ENCODE results near the gene FGGY. TPM values are rescaled to one million over a fixed set of nuclear protein-coding genes. Genes with fewer than 3 reads are reported as not detected.

Gene FGGY
- total RNA-seq, 2 experiments from 2014 or later, result 6.6 to 9.7 TPM

DNA sequence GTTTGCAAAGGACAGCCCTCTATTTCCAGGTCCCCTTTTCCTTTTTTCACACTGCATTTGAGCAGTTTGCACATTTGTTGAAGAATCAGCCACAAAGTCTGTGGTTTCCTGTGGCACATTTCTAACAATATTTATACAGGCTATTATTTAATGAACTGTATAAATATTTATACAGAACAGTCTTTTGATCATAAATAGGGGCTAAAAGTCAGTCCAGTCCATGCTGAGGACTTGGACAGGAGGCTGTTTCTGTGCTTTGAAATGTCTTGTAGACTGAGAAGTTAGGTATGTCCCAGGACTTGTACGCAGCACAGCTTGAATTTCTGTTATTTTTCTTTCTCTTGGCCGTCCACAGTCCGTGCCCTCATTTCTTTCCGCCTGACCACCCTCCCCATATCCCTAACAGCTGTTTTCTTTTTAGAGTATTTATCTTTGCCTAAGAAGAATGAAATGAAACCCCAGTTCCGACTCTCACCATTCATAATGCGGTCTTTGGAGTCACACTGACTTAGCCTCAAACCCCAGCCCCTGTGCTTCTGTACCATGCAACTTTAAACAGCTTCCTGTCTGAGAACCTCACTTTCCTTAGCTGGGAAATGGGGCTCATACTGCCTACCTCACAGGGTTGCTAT, 19.7 kb downstream of the FGGY start:
- Mint-ChIP-seq H3K36me3 (peaks cover 6% of the 10 kb centered on the region), H3K4me1 (peaks cover 14% of the 10 kb centered on the region), H3K4me3 (no peak overlapping the region), H3K27ac (no peak overlapping the region), H3K9me3 (no peaks in the 10 kb centered on the region), H3K27me3 (no peaks in the 10 kb centered on the region)
- DNase-seq, result no peak

DNA sequence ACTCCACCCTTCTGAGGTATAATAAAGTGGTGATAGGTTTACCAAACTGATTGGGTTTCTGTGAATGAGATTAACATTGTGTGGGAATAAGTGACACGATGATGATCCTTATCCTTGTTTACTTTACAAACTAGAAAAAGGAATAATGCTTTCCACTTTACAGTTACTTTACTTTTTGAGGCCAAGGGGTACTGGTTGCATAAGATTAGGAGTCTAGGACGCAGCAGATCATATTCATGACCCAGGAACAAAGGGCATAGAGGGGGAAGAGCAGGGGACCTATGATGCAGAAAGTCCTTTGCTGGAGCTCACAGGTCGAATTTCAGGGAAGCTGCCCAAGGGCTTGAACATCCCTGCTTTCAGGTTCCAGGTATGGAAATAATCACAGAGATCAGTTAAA, 20.4 kb downstream of the FGGY start:
- DNase-seq, result no peak
- H3K27ac Mint-ChIP-seq, result no peak overlapping the region
- H3K36me3 Mint-ChIP-seq, result peaks cover 6% of the 10 kb centered on the region
- peaks cover 14% of the 10 kb centered on the region for H3K4me1 Mint-ChIP-seq
- H3K27me3 Mint-ChIP-seq, result no peaks in the 10 kb centered on the region
- H3K4me3 Mint-ChIP-seq, result no peak overlapping the region
- no peaks in the 10 kb centered on the region for H3K9me3 Mint-ChIP-seq

DNA sequence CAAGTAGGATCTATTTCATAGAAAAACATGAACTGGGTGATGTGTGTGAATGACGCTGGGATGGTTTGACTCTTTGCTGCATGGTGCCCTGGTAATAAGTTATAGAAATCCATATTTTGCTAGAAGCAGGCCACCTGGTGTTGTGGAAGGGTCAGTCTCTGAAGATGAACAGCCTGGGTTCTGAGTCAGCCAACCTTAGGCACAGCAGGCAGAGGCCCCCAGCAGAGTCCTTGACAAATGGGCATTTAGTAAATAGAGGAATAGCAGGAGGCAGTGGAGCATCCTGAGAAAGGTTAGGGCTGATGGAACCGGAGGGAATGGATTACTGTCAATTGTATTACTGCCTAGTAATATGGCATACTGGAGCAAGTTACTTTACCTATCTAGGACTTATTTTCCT, 20.9 kb downstream of the FGGY start:
- no peak overlapping the region for H3K27ac Mint-ChIP-seq
- H3K27me3 Mint-ChIP-seq, result no peaks in the 10 kb centered on the region
- H3K4me3 Mint-ChIP-seq, result no peak overlapping the region
- no peaks in the 10 kb centered on the region for H3K9me3 Mint-ChIP-seq
- H3K36me3 Mint-ChIP-seq, result peaks cover 7% of the 10 kb centered on the region
- H3K4me1 Mint-ChIP-seq, result peaks cover 14% of the 10 kb centered on the region
- no peak for DNase-seq

DNA sequence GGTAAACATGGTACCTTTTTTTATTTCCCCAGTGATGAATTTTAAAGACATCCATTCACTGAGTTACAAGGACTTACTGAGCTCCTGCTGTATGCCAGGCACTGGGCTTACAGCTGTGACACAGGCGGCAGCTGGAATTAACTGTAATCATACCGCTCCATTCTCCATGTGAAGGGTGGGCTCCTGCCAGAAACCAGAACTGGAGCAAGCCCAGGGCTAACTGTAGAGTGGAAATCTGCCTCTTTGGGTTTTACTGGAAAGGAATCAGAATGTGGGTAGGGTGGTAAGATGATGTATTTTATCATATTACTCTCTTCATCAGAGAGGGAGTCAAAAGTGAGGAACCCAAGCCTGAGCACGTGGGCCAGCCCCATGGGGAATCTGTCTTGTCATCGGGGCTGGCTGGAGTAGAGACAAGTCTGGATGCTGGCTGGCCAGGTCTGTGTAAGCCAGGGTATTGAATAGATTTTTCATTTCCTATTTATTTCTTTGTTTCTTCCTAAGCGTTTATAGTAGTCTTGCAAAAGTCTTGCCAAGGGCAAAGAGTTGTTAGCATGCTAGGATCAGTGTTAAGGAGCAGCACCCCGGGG, 21.5 kb downstream of the FGGY start:
- DNase-seq, result no peak
- Mint-ChIP-seq H3K36me3 (peaks cover 4% of the 10 kb centered on the region), H3K9me3 (no peaks in the 10 kb centered on the region), H3K4me3 (no peak overlapping the region), H3K27me3 (no peaks in the 10 kb centered on the region), H3K27ac (no peak overlapping the region), H3K4me1 (peaks cover 14% of the 10 kb centered on the region)

DNA sequence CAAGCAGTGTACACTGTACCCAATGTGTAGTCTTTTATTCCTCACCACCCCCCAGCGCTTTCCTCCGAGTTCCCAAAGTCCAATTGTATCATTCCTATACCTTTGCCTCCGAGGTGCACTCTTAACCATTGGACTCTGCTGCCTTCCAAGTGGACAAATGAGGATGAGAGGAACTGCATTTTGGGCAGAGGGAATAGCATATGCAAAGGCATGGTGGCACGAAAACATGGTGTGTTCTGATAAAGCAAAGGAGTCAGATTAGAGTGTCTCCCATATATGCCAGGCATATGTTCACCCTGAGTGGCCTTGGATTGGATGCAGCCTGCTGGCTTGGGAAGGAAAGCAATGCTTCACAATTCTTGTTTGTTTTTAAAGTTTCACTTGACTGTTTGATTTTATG, 25.5 kb downstream of the FGGY start:
- Mint-ChIP-seq H3K9me3 (peaks cover 8% of the 10 kb centered on the region), H3K4me1 (no peaks in the 10 kb centered on the region), H3K27me3 (no peaks in the 10 kb centered on the region), H3K36me3 (peaks cover 23% of the 10 kb centered on the region), H3K27ac (no peak overlapping the region), H3K4me3 (no peak overlapping the region)
- no peak for DNase-seq

DNA sequence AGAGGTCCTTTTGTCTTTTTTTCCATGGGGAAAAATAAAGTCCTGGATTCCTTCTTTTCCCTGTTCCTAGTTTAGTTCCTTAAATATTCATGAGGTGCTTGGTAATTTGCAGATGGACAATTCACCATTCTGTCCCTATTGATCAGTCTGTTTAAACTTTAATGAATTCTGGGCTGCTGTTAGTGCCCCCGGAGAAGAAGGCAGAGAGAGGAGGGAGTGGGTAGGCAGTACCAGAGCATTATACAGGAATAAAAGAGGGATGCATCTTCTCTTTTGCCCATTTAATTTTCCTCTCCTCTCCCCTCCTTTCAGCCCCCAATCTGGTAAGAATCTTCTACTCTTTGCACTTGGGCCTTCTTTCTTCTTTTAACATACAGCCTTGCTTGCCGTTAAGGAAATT, 25.9 kb downstream of the FGGY start:
- Mint-ChIP-seq H3K9me3 (peaks cover 8% of the 10 kb centered on the region), H3K27me3 (no peaks in the 10 kb centered on the region), H3K36me3 (peaks cover 24% of the 10 kb centered on the region), H3K27ac (no peak overlapping the region), H3K4me3 (no peak overlapping the region), H3K4me1 (no peaks in the 10 kb centered on the region)
- no peak for DNase-seq

GRCh38 chr1:59323879-59324278, 27.0 kb downstream of the FGGY start:
- Mint-ChIP-seq H3K9me3 (peaks cover 8% of the 10 kb centered on the region), H3K36me3 (peaks cover 24% of the 10 kb centered on the region), H3K27me3 (no peaks in the 10 kb centered on the region), H3K27ac (no peak overlapping the region), H3K4me3 (no peak overlapping the region), H3K4me1 (peaks cover 8% of the 10 kb centered on the region)
- no peak for DNase-seq

GRCh38 chr1:59328353-59328752, 31.5 kb downstream of the FGGY start:
- H3K27me3 Mint-ChIP-seq, result no peaks in the 10 kb centered on the region
- H3K27ac Mint-ChIP-seq, result no peak overlapping the region
- no peak for DNase-seq
- H3K4me1 Mint-ChIP-seq, result peaks cover 15% of the 10 kb centered on the region
- H3K4me3 Mint-ChIP-seq, result no peak overlapping the region
- peaks cover 33% of the 10 kb centered on the region for H3K36me3 Mint-ChIP-seq
- H3K9me3 Mint-ChIP-seq, result peaks cover 8% of the 10 kb centered on the region

GRCh38 chr1:59329412-59330053, 32.6 kb downstream of the FGGY start:
- no peak for DNase-seq
- Mint-ChIP-seq H3K36me3 (peaks cover 35% of the 10 kb centered on the region), H3K4me3 (no peak overlapping the region), H3K27me3 (no peaks in the 10 kb centered on the region), H3K27ac (no peak overlapping the region), H3K9me3 (peaks cover 8% of the 10 kb centered on the region), H3K4me1 (peaks cover 21% of the 10 kb centered on the region)

- Mint-ChIP-seq H3K36me3 (peaks cover 22% of the 10 kb centered on the region), H3K27me3 (no peaks in the 10 kb centered on the region)
Measured at GRCh38 chr1:59331686-59332620, 35.1 kb downstream of the FGGY start.

GRCh38 chr1:59332983-59333382, 36.1 kb downstream of the FGGY start:
- Mint-ChIP-seq H3K27ac (peak overlapping the region; percentile 16), H3K9me3 (no peaks in the 10 kb centered on the region), H3K4me3 (no peak overlapping the region), H3K27me3 (no peaks in the 10 kb centered on the region), H3K36me3 (peaks cover 19% of the 10 kb centered on the region), H3K4me1 (peaks cover 21% of the 10 kb centered on the region)
- peak; percentile 8 for DNase-seq

More at GRCh38 chr1:59331686-59332620, 35.1 kb downstream of the FGGY start:
- Mint-ChIP-seq H3K4me1 (peaks cover 21% of the 10 kb centered on the region), H3K4me3 (no peak overlapping the region), H3K27ac (no peak overlapping the region), H3K9me3 (no peaks in the 10 kb centered on the region)
- DNase-seq, result no peak

DNA sequence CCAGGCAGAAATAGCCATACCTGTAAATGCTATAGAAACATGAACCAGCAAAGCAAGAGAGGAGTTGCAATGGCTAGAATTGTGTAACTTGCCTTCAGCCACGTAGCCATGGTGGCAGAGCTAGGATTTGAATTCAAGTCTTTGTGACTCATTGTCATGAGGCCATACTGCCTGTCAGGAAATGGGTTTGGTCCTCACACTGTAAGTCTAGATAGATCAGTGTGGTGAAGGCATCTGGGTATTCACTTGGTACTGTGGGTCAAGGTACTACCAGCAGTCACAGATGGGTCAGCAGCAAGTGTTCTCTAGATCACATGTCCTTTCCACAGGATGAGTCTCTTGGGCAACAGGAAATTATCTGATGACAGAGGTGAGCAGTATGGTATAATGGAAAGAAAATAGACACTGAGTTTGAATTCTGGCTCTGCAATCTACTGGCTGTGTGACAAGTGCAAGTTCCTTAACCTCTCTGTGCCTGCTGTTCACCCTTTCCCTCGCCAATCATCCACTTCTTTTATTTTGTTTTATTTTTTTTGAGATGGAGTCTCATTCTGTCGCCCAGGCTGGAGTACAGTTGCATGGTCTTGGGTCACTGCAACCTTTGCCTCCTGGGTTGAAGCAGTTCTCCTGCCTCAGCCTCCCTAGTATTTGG, 36.9 kb downstream of the FGGY start:
- no peak for DNase-seq
- Mint-ChIP-seq H3K4me3 (no peak overlapping the region), H3K27ac (peak overlapping the region; percentile 11), H3K4me1 (peaks cover 13% of the 10 kb centered on the region), H3K36me3 (peaks cover 19% of the 10 kb centered on the region), H3K27me3 (no peaks in the 10 kb centered on the region), H3K9me3 (no peaks in the 10 kb centered on the region)

- DNase-seq, result no peak
- no peak overlapping the region for H3K4me3 Mint-ChIP-seq
- H3K27ac Mint-ChIP-seq, result no peak overlapping the region
- no peaks in the 10 kb centered on the region for H3K4me1 Mint-ChIP-seq
- peaks cover 5% of the 10 kb centered on the region for H3K36me3 Mint-ChIP-seq
- H3K9me3 Mint-ChIP-seq, result no peaks in the 10 kb centered on the region
- no peaks in the 10 kb centered on the region for H3K27me3 Mint-ChIP-seq
Measured at GRCh38 chr1:59340411-59341307, 43.8 kb downstream of the FGGY start.
